Endothelial cell of umbilical vein (primary cell): ENCODE results near the gene FLRT2. TPM values are rescaled to one million over a fixed set of nuclear protein-coding genes. Genes with fewer than 3 reads are reported as not detected.

Experiments used
- BruUV-seq: library from RNA; stranded (reverse); fragments of 400-500 nt; replicated peaks from 2 replicates; lab custom pipeline; 2021; lab: Mats Ljungman, UMichigan
- CTCF ChIA-PET: fragments of 300-600, 350-600 bp; sonication (Branson Sonifier 250); formaldehyde crosslinking; loops from one replicate; lab custom pipeline; 2021; ENCODE audit warnings: antibody characterized with exemption, inconsistent platforms; lab: Charles Lee
- POLR2A ChIA-PET: fragments of 300-600, 350-600 bp; sonication (Branson Sonifier 250); formaldehyde crosslinking; loops from one replicate; lab custom pipeline; 2021; ENCODE audit warnings: antibody characterized with exemption, inconsistent platforms; lab: Charles Lee
- DNase-seq: peaks from one replicate; pipeline ENCODE4 v3.0.0-alpha.2; 2011; ENCODE audit warnings: low read depth, low spot score
- FAIRE-seq: peaks from 2 replicates; lab custom pipeline; 2011; peaks lifted over from hg19 to GRCh38; lab: Jason Lieb, UNC
- H2AFZ ChIP-seq: 2 replicates; pipeline ENCODE4 v1.6.0; 2012; ENCODE audit warnings: low read depth, low read length, control low read depth, inconsistent platforms
- H3K27ac ChIP-seq: 2 replicates; pipeline ENCODE4 v1.5.1; 2011; ENCODE audit warnings: low read depth, mild to moderate bottlenecking, control low read depth, low read length, moderate library complexity; ENCODE audit not compliant: insufficient read depth
- H3K27me3 ChIP-seq, 2 experiments: 2 replicates each; pipeline versions ENCODE4 v1.6.0 to v1.6.1; 2011; ENCODE audit warnings: low read length in 2 of 2, mixed read lengths in 1 of 2; ENCODE audit not compliant: control insufficient read depth in 2 of 2, insufficient read depth in 2 of 2
- H3K36me3 ChIP-seq, 2 experiments: 2 replicates in 1 of 2; 3 replicates in 1 of 2; pipeline ENCODE4 v1.5.1; 2011; ENCODE audit warnings: low read length in 2 of 2, mild to moderate bottlenecking in 1 of 2, moderate library complexity in 1 of 2; ENCODE audit not compliant: control insufficient read depth in 2 of 2, insufficient read depth in 2 of 2; ENCODE audit errors: extremely low read depth in 1 of 2
- H3K4me1 ChIP-seq: 3 replicates; pipeline ENCODE4 v1.5.1; 2011; ENCODE audit warnings: mild to moderate bottlenecking, low read length; ENCODE audit not compliant: control insufficient read depth, insufficient read depth; ENCODE audit errors: extremely low read depth
- H3K4me2 ChIP-seq: 2 replicates; pipeline ENCODE4 v1.6.1; 2011; ENCODE audit warnings: low read length, control low read depth, mixed read lengths; ENCODE audit not compliant: insufficient read depth
- H3K4me3 ChIP-seq, 3 experiments: fragments of 200-600 bp in 1 of 3; sonication (generic), shearing (Covaris generic) in 1 of 3; replicated peaks in 1 of 3; 2 replicates each; pipeline ENCODE4 v1.5.1; 2011 to 2016; ENCODE audit warnings: control low read depth in 3 of 3, low read length in 3 of 3, mild to moderate bottlenecking in 2 of 3, inconsistent platforms in 1 of 3, low read depth in 1 of 3, moderate library complexity in 1 of 3; ENCODE audit not compliant: insufficient read depth in 1 of 3
- H3K79me2 ChIP-seq: 2 replicates; pipeline ENCODE4 v1.6.0; 2012; ENCODE audit warnings: low read length, inconsistent platforms; ENCODE audit not compliant: control insufficient read depth, insufficient read depth
- H3K9ac ChIP-seq: replicated peaks from 2 replicates; pipeline ENCODE3; 2011; ENCODE audit warnings: low read length, control low read depth; ENCODE audit not compliant: insufficient read depth; ENCODE audit errors: extremely low read depth
- H3K9me1 ChIP-seq: replicated peaks from 3 replicates; pipeline ENCODE4 v1.6.0; 2011; ENCODE audit warnings: mild to moderate bottlenecking, low read length; ENCODE audit not compliant: control insufficient read depth, insufficient read depth; ENCODE audit errors: extremely low read depth
- H3K9me3 ChIP-seq: replicated peaks from 2 replicates; pipeline ENCODE4 v1.5.1; 2012; ENCODE audit warnings: low read length, inconsistent platforms; ENCODE audit not compliant: control insufficient read depth, insufficient read depth
- H4K20me1 ChIP-seq: replicated peaks from 2 replicates; pipeline ENCODE3; 2011; ENCODE audit warnings: mild to moderate bottlenecking, low read length; ENCODE audit not compliant: control insufficient read depth, insufficient read depth; ENCODE audit errors: extremely low read depth
- CTCF ChIP-seq, 2 donors: IDR thresholded peaks; 1 replicate in 1 of 2; 2 replicates in 1 of 2; pipeline ENCODE4 v1.5.1; 2011; ENCODE audit warnings: low read length in 2 of 2, mild to moderate bottlenecking in 2 of 2, moderate library complexity in 2 of 2, control low read depth in 1 of 2, inconsistent platforms in 1 of 2, low read depth in 1 of 2; ENCODE audit not compliant: insufficient read depth in 1 of 2; ENCODE audit errors: extremely low read depth in 1 of 2
- EZH2 ChIP-seq: IDR thresholded peaks from 2 replicates; pipeline ENCODE4 v1.6.1; 2012; ENCODE audit warnings: borderline replicate concordance, low read depth, mild to moderate bottlenecking, moderate library complexity, low read length, inconsistent platforms; ENCODE audit not compliant: severe bottlenecking
- FOS ChIP-seq: IDR thresholded peaks from 2 replicates; pipeline ENCODE4 v1.6.1; 2011; ENCODE audit warnings: mild to moderate bottlenecking, low read length, moderate library complexity, borderline replicate concordance; ENCODE audit not compliant: insufficient read depth
- MAX ChIP-seq: IDR thresholded peaks from 2 replicates; pipeline ENCODE4 v1.6.1; 2011; ENCODE audit not compliant: insufficient read depth, insufficient read length
- MYC ChIP-seq: IDR thresholded peaks from one replicate; pipeline ENCODE4 v1.6.1; 2011; ENCODE audit warnings: mild to moderate bottlenecking, low read depth, low read length
- POLR2A ChIP-seq: IDR thresholded peaks from 2 replicates; pipeline ENCODE4 v1.6.1; 2012; ENCODE audit warnings: low read depth, mild to moderate bottlenecking, control low read depth, low read length
- dilution Hi-C: fragments of 300-500 bp; cut with MboI; formaldehyde crosslinking; loops from one replicate; pipeline ENCODE4 v1.15.0; 2019; ENCODE audit warnings: low sequenced_read_pairs; ENCODE audit not compliant: extremely low pct_ligation_motif_present
- intact Hi-C: fragments of 100-400 bp; cut with micrococcal nuclease; formaldehyde crosslinking; loops from one replicate; pipeline ENCODE4 v1.10.0; 2022
- polyA plus RNA-seq, 4 experiments: library from polyadenylated mRNA; depleted of rRNA in 3 of 4; stranded (reverse) in 3 of 4; unstranded in 1 of 4; fragments of >200 nt; gene quantifications; 2 replicates each; pipeline versions ENCODE4 v1.2.1 to v1.2.3, GENCODE V29; 2011 to 2012; ENCODE audit warnings: missing spikeins in 1 of 4
- total RNA-seq: library from RNA; stranded (reverse); gene quantifications from 2 replicates; pipeline ENCODE4 v1.2.3, GENCODE V29; 2021

The FLRT2 gene
- total and polyA plus RNA-seq, 2 donors (not counting 3 experiments of a cell fraction or from before 2014, with no cell fraction given): 202 to 229 TPM

- FAIRE-seq: no peak
- Histone ChIP-seq H3K9ac (peak overlapping the region; percentile 97), H3K9me1 (no peaks in the 10 kb centered on the region), H3K4me2 (peak overlapping the region; percentile 97), H3K4me3 (peak overlapping the region; percentile 38 to 94 (median 93)), H3K9me3 (no peaks in the 10 kb centered on the region), H3K27me3 (no peaks in the 10 kb centered on the region), H3K79me2 (peaks cover 18% of the 10 kb centered on the region), H3K36me3 (no peaks in the 10 kb centered on the region), H2AFZ (peak overlapping the region; percentile 79), H4K20me1 (no peaks in the 10 kb centered on the region), H3K4me1 (peaks cover 19% of the 10 kb centered on the region), H3K27ac (peak overlapping the region; percentile 93)
- dilution Hi-C loops (no loop called here), intact Hi-C loops (loop anchor here (1.0 to 5.0 kb wide), 21 partner anchors 54 to 1712 kb away; no protein-coding TSS in a partner anchor)
- ChIA-PET POLR2A (interaction anchor here (0.6 to 5.1 kb wide), 16 partner anchors 12 to 1553 kb away, joined by 3 to 31 read pairs (median 4); no protein-coding TSS in a partner anchor), CTCF (interaction anchor here (0.7 to 4.0 kb wide), 33 partner anchors 8 to 1523 kb away, joined by 3 to 24 read pairs (median 5); no protein-coding TSS in a partner anchor)
- DNase-seq: peak; percentile 83
- no peak for TF ChIP-seq MYC
- no peak for TF ChIP-seq EZH2
- TF ChIP-seq FOS: no peak
- no peak for TF ChIP-seq CTCF (IDR thresholded peaks at IDR 0.05; ENCODE audit: extremely low read depth in 1 of 2, insufficient read depth in 1 of 2, low read depth in 1 of 2, low read length in 2 of 2)
- TF ChIP-seq POLR2A: peak; percentile 15
- TF ChIP-seq MAX: no peak
- BruUV-seq: TSS peak; percentile 21
These were observed 880 bp upstream of the FLRT2 start for GRCh38 chr14:85528897-85529631.
